Peyer's patch (tissue), 4 donors: ENCODE measurements around the gene TH.
"Not testable (repeated sequence)": the region's sequence is repeated elsewhere in the genome, so short reads cannot be mapped to it uniquely, and the experiment has no call there.

Experiments used
- POLR2A ChIP-seq, 2 donors: fragments of 450-650 bp; IDR thresholded peaks; one replicate each; pipeline ENCODE4 v1.5.1; 2017; ENCODE audit warnings: antibody characterized with exemption in 2 of 2, mild to moderate bottlenecking in 2 of 2, moderate library complexity in 2 of 2
- TF ChIP-seq, protein P1 (sequence below), 6 experiments: fragments of 450-650 bp in 4 of 6; fragments of 200-600 bp in 2 of 6; sonication (generic) in 1 of 6; IDR thresholded peaks; one replicate each; pipeline ENCODE4 v1.5.1; 2017 to 2019; ENCODE audit warnings: antibody characterized with exemption in 6 of 6, mild to moderate bottlenecking in 3 of 6, moderate library complexity in 1 of 6

- TF ChIP-seq, protein P1, sequence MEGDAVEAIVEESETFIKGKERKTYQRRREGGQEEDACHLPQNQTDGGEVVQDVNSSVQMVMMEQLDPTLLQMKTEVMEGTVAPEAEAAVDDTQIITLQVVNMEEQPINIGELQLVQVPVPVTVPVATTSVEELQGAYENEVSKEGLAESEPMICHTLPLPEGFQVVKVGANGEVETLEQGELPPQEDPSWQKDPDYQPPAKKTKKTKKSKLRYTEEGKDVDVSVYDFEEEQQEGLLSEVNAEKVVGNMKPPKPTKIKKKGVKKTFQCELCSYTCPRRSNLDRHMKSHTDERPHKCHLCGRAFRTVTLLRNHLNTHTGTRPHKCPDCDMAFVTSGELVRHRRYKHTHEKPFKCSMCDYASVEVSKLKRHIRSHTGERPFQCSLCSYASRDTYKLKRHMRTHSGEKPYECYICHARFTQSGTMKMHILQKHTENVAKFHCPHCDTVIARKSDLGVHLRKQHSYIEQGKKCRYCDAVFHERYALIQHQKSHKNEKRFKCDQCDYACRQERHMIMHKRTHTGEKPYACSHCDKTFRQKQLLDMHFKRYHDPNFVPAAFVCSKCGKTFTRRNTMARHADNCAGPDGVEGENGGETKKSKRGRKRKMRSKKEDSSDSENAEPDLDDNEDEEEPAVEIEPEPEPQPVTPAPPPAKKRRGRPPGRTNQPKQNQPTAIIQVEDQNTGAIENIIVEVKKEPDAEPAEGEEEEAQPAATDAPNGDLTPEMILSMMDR (IDR thresholded peaks at IDR 0.05) = not testable (repeated sequence)
- not testable (repeated sequence) for TF ChIP-seq POLR2A (IDR thresholded peaks at IDR 0.05)
Measured at GRCh38 chr11:2178055-2178773, 6.6 kb upstream of the TH start.
